Esophagus squamous epithelium (tissue), 4 donors: ENCODE data around the gene TSPEAR.

Experiments
- POLR2A ChIP-seq, 4 donors: fragments of 450-650 bp; IDR thresholded peaks; one replicate each; pipeline ENCODE4 v1.6.1; 2017; ENCODE audit warnings: antibody characterized with exemption in 4 of 4, mild to moderate bottlenecking in 4 of 4, moderate library complexity in 3 of 4
- TF ChIP-seq, protein P1 (sequence below), 6 experiments: fragments of 450-650 bp in 4 of 6; fragments of 200-600 bp in 2 of 6; sonication (generic) in 2 of 6; IDR thresholded peaks; one replicate each; pipeline ENCODE4 v1.5.1; 2016 to 2019; ENCODE audit warnings: antibody characterized with exemption in 6 of 6, mild to moderate bottlenecking in 4 of 6, moderate library complexity in 4 of 6

DNA sequence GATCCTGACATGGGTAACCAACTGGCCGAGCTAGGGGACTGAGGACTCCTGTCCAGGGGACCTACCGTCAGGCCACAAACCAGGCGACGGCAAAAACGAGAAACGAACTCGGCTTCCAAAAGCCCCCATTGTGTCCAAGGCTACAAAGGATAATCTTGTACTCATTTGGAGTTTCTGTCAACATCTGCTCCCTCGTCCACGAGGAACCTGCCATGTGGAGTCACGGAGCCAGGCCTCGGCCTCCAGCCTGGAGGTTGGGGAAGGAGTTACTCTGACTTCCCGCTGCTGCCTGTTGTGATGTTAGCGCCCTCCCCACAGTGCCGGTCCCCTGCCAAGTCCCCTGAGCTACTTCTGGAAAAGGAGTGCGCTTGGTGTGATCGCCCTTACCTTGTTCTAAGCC lies 178.7 kb downstream of the TSPEAR start:
- TF ChIP-seq, protein P1, sequence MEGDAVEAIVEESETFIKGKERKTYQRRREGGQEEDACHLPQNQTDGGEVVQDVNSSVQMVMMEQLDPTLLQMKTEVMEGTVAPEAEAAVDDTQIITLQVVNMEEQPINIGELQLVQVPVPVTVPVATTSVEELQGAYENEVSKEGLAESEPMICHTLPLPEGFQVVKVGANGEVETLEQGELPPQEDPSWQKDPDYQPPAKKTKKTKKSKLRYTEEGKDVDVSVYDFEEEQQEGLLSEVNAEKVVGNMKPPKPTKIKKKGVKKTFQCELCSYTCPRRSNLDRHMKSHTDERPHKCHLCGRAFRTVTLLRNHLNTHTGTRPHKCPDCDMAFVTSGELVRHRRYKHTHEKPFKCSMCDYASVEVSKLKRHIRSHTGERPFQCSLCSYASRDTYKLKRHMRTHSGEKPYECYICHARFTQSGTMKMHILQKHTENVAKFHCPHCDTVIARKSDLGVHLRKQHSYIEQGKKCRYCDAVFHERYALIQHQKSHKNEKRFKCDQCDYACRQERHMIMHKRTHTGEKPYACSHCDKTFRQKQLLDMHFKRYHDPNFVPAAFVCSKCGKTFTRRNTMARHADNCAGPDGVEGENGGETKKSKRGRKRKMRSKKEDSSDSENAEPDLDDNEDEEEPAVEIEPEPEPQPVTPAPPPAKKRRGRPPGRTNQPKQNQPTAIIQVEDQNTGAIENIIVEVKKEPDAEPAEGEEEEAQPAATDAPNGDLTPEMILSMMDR (IDR thresholded peaks at IDR 0.05), result no peak
- no peak for TF ChIP-seq POLR2A (IDR thresholded peaks at IDR 0.05)
